Hepatic stellate cell (primary cell): Measurements from ENCODE around the gene TCFL5.

Experiments used
- DNase-seq: peaks from one replicate; pipeline ENCODE4 v3.0.0; 2011; ENCODE audit warnings: low spot score

TCFL5 gene

DNA sequence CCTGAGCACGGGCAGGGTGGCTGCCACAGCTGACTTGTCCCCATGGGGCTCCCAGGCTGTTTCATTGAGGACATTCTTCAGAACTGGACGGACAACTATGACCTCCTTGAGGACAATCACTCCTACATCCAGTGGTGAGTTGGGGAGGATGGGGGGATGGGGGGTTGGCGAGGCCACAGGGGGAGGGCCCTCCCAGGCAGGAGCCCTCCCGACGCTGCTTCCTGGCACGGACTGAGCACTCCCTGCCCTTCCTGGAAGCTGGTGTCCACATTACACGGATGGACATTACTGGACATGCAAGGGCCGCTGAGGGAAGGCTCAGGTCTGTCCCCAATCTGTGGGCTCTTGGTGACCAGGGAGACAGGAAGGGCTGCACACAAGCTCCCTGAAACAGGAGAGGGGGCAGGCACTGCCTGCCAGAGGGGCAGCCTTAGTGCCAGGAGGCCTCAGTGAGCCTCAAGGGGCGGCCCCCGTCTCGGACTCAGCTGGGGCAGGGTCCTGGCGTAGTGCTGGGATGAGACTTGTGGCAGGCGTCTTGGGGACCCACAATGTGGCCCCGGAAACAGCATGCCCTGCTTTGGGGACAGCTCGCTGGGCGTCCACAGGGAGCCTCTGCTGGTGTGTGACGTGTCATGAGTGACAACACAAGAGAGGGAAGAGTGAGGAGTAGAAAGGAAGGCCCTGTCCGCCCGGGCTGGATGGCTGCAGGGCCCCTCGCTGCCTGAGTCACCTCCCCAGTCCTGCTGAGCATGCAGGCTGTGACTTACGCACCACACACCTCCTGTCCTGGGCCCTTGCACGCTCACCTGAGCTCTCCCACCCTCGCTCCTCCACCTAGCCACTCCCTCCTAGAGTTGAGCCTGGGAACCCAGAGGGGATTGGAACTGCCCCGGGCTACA, 51.8 kb downstream of the TCFL5 start:
- no peak for DNase-seq

DNA sequence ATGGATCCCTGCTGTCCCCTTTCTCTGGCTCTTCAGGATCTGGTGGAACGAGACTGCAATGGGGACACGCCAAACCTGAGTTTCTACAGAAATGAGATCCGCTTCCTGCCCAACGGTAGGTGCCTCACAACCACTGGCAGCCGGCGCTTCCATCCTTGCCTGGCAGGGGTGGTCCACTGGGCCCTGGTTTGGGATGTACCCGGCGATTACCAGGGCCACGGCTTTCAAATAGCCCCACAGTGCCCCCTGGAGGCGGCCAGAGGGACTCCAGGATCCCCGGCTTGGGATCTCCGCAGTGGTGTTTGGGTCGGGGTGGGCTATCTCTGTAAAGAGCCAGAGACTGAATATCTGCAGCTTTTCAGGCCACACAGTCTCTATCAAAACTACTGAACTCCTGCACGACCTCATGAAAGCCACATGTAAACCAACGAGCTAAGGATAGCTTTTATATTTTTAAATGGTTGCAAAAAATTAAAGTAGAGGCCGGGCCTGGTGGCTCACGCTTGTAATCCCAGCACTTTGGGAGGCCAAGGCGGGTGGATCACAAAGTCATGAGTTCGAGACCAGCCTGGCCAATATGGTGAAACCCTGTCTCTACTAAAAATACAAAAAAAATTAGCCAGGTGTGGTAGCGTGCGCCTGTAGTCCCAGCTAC, 53.3 kb downstream of the TCFL5 start:
- peak; percentile 90 for DNase-seq

- no peak for DNase-seq
Measured at GRCh38 chr20:62807444-62808210, 54.0 kb downstream of the TCFL5 start.

DNA sequence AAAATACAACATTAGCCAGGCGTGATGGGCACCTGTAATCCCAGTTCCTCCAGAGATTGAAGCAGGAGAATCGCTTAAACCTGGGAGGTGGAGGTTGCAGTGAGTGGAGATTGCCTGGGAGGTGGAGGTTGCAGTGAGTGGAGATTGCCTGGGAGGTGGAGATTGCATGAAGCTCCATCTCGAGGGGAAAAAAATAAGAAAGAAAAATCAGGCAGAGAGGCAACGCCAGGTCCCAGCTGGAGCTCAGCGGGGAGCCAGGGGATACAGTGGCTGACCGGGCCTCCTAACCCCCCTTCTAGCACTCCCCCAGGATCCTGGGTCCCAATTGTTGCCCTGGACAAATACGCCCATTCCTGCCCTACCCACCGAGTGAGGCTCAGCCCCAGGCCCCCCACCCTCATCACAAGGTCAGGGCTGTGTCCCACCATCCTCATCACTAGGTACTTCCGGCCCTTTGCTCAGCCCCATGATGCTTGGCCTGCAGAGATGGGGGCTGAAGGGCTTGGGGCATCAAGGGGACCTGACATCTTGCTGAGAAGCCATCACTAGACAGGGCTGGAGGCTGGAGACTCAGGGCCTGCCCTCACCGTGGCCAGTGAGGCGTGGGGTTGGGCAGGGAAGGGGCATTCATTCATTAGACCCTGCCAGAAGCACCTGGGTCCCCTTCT, 55.1 kb downstream of the TCFL5 start:
- DNase-seq: no peak

- DNase-seq: no peak
Measured at GRCh38 chr20:62805711-62806382, 55.8 kb downstream of the TCFL5 start.

GRCh38 chr20:62805155-62805710, 56.4 kb downstream of the TCFL5 start:
- DNase-seq: peak; percentile 69

DNA sequence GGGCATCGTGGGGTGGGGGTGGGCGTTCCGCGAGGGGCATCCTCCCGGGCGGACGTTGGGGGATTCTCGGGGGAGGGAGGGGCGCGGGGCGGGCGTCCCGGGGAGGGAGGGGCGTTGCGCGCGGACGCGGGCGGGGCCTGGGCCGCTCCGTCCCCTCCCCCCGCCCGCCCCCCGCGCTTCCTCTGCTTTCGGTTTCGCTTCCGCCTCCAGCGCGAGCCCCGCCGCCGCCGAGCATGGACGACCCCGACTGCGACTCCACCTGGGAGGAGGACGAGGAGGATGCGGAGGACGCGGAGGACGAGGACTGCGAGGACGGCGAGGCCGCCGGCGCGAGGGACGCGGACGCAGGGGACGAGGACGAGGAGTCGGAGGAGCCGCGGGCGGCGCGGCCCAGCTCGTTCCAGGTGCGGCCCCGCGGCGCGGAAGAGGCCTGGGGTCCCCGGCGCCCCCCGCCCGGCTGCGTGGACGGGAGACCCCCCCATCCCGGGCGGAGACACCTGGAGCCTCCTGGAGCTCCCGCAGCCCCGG, 56.9 kb downstream of the TCFL5 start, which contains the start of gene OGFR:
TSS of gene OGFR (plus strand) at position 209 of the 528 bp plus-strand sequence. CDS start at position 234, 25 bp downstream.
- DNase-seq: peak; percentile 86

GRCh38 chr20:62804021-62804626, 57.5 kb downstream of the TCFL5 start:
- DNase-seq: no peak

- DNase-seq: no peak
Measured at GRCh38 chr20:62802026-62802712, 59.5 kb downstream of the TCFL5 start.

DNA sequence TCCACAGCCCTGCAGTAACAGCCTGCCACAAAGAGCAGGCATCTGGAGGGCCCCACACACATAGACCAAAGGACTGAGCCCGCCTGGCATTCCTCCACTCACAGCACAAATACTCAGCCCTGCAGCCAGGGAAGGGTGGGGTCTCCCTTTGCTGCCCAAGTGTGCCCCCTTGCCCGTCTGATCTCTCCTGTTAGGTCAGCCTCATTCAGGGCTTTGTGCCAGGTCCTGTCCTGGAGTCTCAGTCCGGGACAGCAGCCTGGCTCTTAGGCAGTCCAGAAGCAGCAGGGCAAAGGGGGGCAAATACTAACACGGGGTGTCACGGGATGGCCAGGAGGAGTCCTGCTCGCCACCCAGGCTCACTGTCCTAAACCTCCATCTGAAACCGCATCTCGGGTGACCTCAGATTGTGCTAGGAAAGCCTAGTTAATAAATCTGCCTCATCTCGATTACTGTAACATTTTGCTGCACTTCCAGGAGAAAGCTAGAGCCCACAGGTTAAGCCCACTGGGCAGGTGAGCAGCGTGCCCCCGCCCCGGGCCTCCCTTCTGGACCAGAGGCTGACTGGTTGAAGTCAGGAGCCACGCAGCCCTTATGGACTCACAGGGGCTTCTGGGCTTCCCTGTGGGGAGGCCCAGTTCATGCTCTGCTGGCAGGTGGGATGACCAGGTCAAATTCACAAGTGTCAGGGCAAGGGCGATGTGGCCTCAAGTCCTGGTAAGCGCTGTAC, 60.2 kb downstream of the TCFL5 start:
- no peak for DNase-seq

DNA sequence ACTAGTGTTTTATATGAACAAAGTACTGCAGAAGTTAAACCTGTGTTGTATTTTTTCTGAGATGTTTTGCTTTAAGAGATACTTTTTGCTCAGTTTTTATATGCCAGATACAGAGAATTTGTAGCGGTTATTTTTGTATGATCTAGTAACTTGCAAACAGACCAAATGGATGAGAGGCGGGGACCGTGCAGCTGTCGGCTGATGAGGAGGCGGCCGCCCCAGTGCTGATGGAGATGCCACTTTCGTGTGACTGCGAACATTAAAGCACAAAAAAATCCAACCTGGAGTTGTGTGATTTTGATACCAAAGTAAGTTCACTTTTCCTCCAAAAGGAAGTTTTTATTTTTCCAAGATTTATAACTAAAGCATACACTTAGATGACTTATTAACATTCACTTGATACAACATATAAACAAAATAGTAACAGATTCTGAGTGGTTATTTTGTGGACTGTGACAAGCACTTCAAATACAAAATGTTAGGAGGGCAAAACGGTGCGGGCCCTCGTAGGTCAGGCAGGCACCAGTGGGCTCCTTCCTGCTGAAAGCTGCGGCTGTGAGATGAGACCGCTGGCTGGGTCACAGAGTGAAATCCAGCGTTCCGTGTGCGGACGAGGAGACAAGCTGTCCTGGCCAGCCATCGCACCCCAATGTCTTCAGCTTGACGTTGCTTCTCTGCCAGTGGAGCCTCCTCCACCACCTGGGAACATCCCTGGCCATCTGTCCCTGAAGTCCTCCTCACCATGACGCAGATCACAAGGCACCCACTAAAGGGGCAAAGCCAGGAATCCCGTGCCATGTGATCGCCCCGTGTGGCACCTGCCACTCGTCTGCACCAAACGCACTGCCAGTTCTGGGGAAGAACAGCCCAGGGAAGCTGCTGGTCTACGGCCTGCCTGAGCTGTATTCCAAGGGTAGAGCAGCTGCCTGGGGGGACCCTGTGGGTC, 61.0 kb downstream of the TCFL5 start:
- DNase-seq: no peak

GRCh38 chr20:62799873-62800272, 61.7 kb downstream of the TCFL5 start:
- no peak for DNase-seq

GRCh38 chr20:62799459-62799858, 62.2 kb downstream of the TCFL5 start:
- DNase-seq: no peak

GRCh38 chr20:62799036-62799435, 62.6 kb downstream of the TCFL5 start:
- DNase-seq: no peak

DNA sequence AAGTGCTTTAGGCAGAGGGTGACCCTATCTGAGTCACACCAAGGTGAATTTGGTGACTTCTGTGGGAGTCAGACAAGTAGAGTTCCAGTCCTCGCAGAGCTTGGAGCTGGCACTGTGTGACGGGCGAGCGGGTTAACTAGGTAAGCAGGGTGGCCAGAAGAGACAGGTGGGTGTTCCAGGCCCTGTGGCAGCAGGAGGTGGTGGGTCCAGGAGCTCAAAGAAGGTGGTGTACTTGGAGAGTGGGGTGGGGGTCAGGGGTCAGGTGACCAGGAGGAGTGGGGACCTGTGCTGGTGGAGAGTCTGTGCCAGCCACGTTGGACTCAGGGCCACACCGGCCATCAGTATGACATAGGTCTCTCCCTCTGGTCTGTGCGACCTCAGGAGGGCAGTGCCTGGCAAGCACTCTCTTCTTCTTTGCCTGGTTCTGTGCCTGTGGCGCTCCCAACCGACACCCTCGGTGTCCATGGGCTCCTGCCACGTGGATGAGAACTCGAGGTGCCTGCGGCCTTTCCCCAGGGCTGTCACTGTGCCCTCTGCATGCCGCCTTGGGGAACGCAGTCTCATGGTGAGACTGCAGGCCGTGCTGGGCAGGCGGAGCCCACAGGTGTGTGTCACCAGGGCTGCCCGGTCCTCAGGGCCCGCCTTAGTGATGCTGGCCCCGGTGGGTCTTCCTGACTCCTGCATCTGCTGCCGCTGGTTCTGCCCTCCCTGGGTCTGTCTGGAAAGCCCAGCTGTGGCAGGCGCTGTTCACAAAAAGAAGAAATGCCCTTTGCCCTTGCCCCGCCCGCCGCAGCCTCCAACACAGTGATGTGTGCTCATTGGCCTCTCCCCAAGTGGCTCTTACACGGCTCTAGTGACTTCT, 63.7 kb downstream of the TCFL5 start:
- DNase-seq: no peak

- DNase-seq: no peak
Measured at GRCh38 chr20:62796699-62797491, 64.7 kb downstream of the TCFL5 start.
